Ramos (cell line): ENCODE measurements around the gene TMPRSS9.
"Not testable (repeated sequence)": the region's sequence is repeated elsewhere in the genome, so short reads cannot be mapped to it uniquely, and the experiment has no call there.

ENCODE experiments used
- in situ Hi-C: fragments of 300-500 bp; cut with MboI; formaldehyde crosslinking; loops from one replicate; pipeline ENCODE4 v1.14.3; 2022; ENCODE audit warnings: low sequenced_read_pairs; ENCODE audit not compliant: unreplicated experiment

TMPRSS9 gene

GRCh38 chr19:2415281-2415972 is 55.4 kb downstream of the TMPRSS9 start:
- in situ Hi-C loops = no loop called here

DNA sequence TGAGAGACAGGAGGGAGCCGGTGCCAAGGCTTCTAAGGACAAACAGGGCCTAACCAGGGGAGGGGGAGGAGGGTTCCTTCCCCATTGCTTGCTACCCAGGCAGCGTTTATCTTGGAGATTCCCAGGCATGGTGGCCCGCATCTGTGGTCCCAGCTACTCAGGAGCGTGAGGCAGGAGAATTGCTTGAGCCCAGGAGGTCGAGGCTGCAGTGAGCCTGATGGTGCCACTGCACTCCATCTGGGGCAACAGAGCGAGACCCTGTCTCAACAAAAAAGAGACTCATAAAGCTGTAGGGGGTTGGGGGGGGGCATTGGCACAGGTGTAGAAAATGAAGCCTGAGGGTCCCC is 55.9 kb downstream of the TMPRSS9 start:
- in situ Hi-C loops = no loop called here

DNA sequence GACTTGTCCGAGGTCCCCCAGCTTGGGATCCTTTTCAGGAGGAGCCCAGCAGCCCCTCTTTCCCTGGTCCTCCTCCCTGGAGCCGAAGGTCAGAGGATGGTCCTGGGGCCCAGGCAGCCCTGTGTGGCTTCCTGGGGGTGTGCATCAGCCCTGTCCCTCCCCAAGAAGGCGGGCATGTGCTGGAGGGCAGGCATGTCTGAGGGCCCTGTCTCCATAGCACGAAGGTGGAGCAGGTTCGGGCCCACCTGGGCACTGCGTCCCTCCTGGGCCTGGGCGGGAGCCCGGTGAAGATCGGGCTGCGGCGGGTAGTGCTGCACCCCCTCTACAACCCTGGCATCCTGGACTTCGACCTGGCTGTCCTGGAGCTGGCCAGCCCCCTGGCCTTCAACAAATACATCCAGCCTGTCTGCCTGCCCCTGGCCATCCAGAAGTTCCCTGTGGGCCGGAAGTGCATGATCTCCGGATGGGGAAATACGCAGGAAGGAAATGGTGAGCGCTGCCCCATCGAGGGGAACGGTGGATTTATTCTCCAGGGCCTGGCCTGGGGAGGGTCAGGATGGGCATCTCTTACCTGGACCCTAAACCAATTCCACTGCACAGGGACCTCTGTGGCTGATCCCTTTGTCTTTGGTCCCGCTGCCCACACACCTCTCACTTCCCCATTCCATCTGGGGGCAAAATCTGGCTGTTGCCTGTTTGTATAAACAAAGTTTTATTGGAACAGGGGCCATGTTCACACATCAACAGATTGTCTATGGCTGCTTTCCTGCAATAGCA is 56.4 kb downstream of the TMPRSS9 start:
- in situ Hi-C loops = no loop called here

- in situ Hi-C loops = not testable (repeated sequence)
Measured at GRCh38 chr19:2417436-2417835, 57.4 kb downstream of the TMPRSS9 start.

- in situ Hi-C loops = no loop called here
Measured at GRCh38 chr19:2417881-2418406, 57.9 kb downstream of the TMPRSS9 start.

GRCh38 chr19:2419754-2420153 is 59.7 kb downstream of the TMPRSS9 start:
- in situ Hi-C loops = no loop called here

DNA sequence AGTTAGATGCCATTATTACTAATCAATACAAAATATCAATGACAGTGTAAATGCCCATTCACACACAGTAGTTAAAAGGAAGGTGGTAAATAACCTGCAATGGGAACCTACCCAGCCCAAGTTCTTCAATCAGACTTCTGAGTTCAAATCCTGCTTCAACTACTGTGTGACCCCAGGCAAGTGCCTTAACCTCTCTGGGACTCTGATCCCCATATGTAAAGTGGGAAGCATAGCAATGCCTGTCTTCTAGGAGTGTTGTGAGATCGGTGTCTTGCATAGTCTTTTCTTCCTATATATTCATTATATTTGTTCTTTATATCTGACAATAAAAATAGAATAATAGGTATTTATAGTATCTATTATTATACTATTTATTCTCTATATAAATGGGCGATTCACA is 60.4 kb downstream of the TMPRSS9 start:
- in situ Hi-C loops = no loop called here

- in situ Hi-C loops = no loop called here
Measured at GRCh38 chr19:2421581-2422306, 61.7 kb downstream of the TMPRSS9 start.

GRCh38 chr19:2423071-2423914 is 63.2 kb downstream of the TMPRSS9 start:
- in situ Hi-C loops = no loop called here

GRCh38 chr19:2423915-2424685 is 64.0 kb downstream of the TMPRSS9 start:
- in situ Hi-C loops = no loop called here

DNA sequence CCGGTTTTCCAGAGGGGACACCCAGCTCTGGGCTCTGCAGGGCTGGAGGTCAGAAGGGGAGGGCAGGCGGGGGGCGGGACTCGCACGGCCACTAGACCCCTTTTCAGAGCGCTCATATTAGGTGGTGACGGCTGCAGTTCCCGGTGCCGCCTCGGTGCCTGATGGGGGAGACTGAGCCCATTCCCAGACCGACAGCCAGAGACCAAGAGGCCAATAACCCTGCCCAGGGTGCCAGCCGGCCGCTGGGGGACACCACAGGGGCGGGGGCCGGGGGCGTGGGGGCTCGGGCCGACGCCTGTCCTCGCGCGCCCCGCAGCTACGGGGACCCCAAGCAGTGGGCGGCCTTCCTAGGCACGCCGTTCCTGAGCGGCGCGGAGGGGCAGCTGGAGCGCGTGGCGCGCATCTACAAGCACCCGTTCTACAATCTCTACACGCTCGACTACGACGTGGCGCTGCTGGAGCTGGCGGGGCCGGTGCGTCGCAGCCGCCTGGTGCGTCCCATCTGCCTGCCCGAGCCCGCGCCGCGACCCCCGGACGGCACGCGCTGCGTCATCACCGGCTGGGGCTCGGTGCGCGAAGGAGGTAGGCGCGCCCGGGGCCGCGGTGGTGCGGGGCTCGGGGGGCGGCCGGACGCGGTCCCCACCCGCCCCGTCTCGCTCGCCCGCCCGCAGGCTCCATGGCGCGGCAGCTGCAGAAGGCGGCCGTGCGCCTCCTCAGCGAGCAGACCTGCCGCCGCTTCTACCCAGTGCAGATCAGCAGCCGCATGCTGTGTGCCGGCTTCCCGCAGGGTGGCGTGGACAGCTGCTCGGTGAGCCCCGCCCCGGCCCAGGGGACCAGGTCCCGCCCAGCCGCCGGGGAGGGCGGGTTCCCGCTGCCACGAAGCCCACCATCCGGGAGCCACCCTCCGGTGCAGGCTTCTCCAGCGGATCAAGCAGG is 64.9 kb downstream of the TMPRSS9 start:
- in situ Hi-C loops = no loop called here

- in situ Hi-C loops = no loop called here
Measured at GRCh38 chr19:2425622-2426581, 65.8 kb downstream of the TMPRSS9 start.

- in situ Hi-C loops = no loop called here
Measured at GRCh38 chr19:2426611-2427428, 66.8 kb downstream of the TMPRSS9 start.

- in situ Hi-C loops = no loop called here
Measured at GRCh38 chr19:2427429-2428320, 67.6 kb downstream of the TMPRSS9 start, which contains the start of gene TIMM13. TSS of gene TIMM13 (minus strand) at chr19:2427586. CDS start at chr19:2427533, 53 bp downstream.

DNA sequence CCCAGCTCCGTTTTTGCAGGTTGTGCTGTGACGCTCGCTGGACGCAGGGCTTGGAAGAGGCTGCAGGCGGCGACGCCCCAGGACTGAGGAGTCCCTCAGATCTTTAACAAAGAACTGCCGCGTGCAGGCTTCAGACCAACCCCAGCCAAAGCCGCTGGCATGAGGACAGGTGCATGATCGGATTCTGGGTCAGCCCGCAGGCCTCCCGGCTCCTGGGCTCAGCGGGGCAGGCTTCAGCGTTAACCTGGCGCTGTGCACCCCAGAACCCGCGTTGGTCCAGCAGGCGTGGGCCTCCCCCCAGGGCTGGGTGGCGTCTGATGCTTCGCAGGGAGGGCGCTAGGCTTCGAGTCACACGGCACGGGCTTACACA is 68.2 kb downstream of the TMPRSS9 start:
- in situ Hi-C loops = no loop called here
